GM12878 (cell line): ENCODE results near the gene TYR. TPM values are rescaled to one million over a fixed set of nuclear protein-coding genes. Genes with fewer than 3 reads are reported as not detected.

Source experiments
- ATAC-seq: fragments of 200-7000 bp; cut with Tn5 transposase; 3 replicates; pipeline ENCODE4 v1.9.1; 2020; ENCODE audit warnings: mild to moderate bottlenecking, moderate library complexity
- BruUV-seq: library from RNA; stranded (reverse); fragments of 400-500 nt; replicated peaks from 2 replicates; lab custom pipeline; 2021; lab: Mats Ljungman, UMichigan
- CTCF ChIA-PET: fragments of 300-600 bp; sonication (Branson Sonifier 250); formaldehyde crosslinking; extraction: SDS; loops from one replicate; lab custom pipeline; 2021; ENCODE audit warnings: inconsistent platforms; lab: Yijun Ruan, JAX
- POLR2A ChIA-PET: fragments of 350-600 bp; formaldehyde crosslinking; extraction: SDS; loops from one replicate; lab custom pipeline; 2021; ENCODE audit warnings: inconsistent platforms; lab: Charles Lee
- RAD21 ChIA-PET: fragments of 300-600 bp; sonication (Branson Sonifier 250); formaldehyde crosslinking; loops from one replicate; lab custom pipeline; 2023; ENCODE audit warnings: antibody characterized with exemption; ENCODE audit not compliant: unreplicated experiment; lab: Charles Lee
- SMC1A ChIA-PET: fragments of 300-600 bp; sonication (Branson Sonifier 250); formaldehyde crosslinking; loops from one replicate; lab custom pipeline; 2023; ENCODE audit not compliant: unreplicated experiment, uncharacterized antibody; lab: Charles Lee
- DNase-seq: peaks from one replicate; pipeline ENCODE4 v3.0.0-alpha.2; 2011; ENCODE audit warnings: low read depth, low spot score
- FAIRE-seq: peaks from 3 replicates; lab custom pipeline; 2011; peaks lifted over from hg19 to GRCh38; lab: Jason Lieb, UNC
- H2AFZ ChIP-seq: 2 replicates; pipeline ENCODE4 v1.6.0; 2011; ENCODE audit warnings: low read depth, low read length, control low read depth; ENCODE audit not compliant: control insufficient read depth
- H3K27ac ChIP-seq: 2 replicates; pipeline ENCODE4 v1.5.1; 2011; ENCODE audit warnings: control low read depth; ENCODE audit not compliant: control insufficient read depth, insufficient read depth
- H3K27me3 ChIP-seq, 2 experiments: replicated peaks in 1 of 2; 2 replicates each; pipeline versions ENCODE4 v1.6.0 to v1.6.1; 2011; ENCODE audit warnings: low read length in 1 of 2; ENCODE audit not compliant: control insufficient read depth in 2 of 2, insufficient read depth in 2 of 2
- H3K36me3 ChIP-seq, 2 experiments: 2 replicates each; pipeline ENCODE4 v1.5.1; 2011; ENCODE audit warnings: low read length in 1 of 2; ENCODE audit not compliant: control insufficient read depth in 2 of 2, insufficient read depth in 2 of 2
- H3K4me1 ChIP-seq: 2 replicates; pipeline ENCODE4 v1.6.1; 2011; ENCODE audit warnings: mild to moderate bottlenecking, low read length, moderate library complexity, mixed read lengths; ENCODE audit not compliant: control insufficient read depth, insufficient read depth
- H3K4me2 ChIP-seq: 2 replicates; pipeline ENCODE4 v1.6.0; 2011; ENCODE audit warnings: control low read depth; ENCODE audit not compliant: control insufficient read depth, insufficient read depth
- H3K4me3 ChIP-seq: fragments of 200-600 bp; sonication (generic); 2 replicates; pipeline ENCODE4 v1.5.1; 2016
- H3K79me2 ChIP-seq: 2 replicates; pipeline ENCODE4 v1.6.0; 2011; ENCODE audit warnings: low read length; ENCODE audit not compliant: control insufficient read depth, insufficient read depth
- H3K9ac ChIP-seq: 2 replicates; pipeline ENCODE4 v1.8.0; 2011; ENCODE audit warnings: low read length, control low read depth, mixed read lengths; ENCODE audit not compliant: control insufficient read depth, insufficient read depth
- H3K9me3 ChIP-seq: replicated peaks from 3 replicates; pipeline ENCODE4 v1.5.1; 2011; ENCODE audit warnings: mild to moderate bottlenecking, low read length; ENCODE audit not compliant: control insufficient read depth, insufficient read depth
- H4K20me1 ChIP-seq: 2 replicates; pipeline ENCODE4 v1.6.0; 2011; ENCODE audit not compliant: control insufficient read depth, insufficient read depth
- CBX3 ChIP-seq: fragments of 200-600 bp; sonication (generic); IDR thresholded peaks from 2 replicates; pipeline ENCODE4 v1.6.1; 2016; ENCODE audit warnings: low read depth, borderline replicate concordance
- FOXM1 ChIP-seq: IDR thresholded peaks from 2 replicates; pipeline ENCODE4 v1.6.1; 2012; ENCODE audit warnings: low read depth, mild to moderate bottlenecking, inconsistent platforms, low read length, moderate library complexity
- GABPA ChIP-seq: IDR thresholded peaks from 2 replicates; pipeline ENCODE4 v1.6.1; 2014; ENCODE audit warnings: antibody characterized with exemption, low read depth, mild to moderate bottlenecking, inconsistent platforms
- HDGF ChIP-seq: fragments of 450-650 bp; IDR thresholded peaks from 2 replicates; pipeline ENCODE4 v1.6.1; 2016; ENCODE audit warnings: antibody characterized with exemption
- KDM1A ChIP-seq: fragments of 200-600 bp; sonication (generic); IDR thresholded peaks from 2 replicates; pipeline ENCODE4 v1.6.1; 2016; ENCODE audit warnings: borderline replicate concordance
- POLR2AphosphoS5 ChIP-seq: IDR thresholded peaks from 2 replicates; pipeline ENCODE4 v1.6.1; 2011; ENCODE audit warnings: mild to moderate bottlenecking, low read length, inconsistent platforms
- RUNX3 ChIP-seq: IDR thresholded peaks from 2 replicates; pipeline ENCODE4 v1.6.1; 2012; ENCODE audit warnings: low read length, inconsistent platforms
- SIX5 ChIP-seq: IDR thresholded peaks from 2 replicates; pipeline ENCODE4 v1.6.1; 2011; ENCODE audit warnings: mild to moderate bottlenecking, low read depth, low read length, moderate library complexity; ENCODE audit not compliant: severe bottlenecking
- SMAD5 ChIP-seq: IDR thresholded peaks from 2 replicates; pipeline ENCODE4 v1.6.1; 2016; ENCODE audit warnings: antibody characterized with exemption, low read depth
- SPI1 ChIP-seq: IDR thresholded peaks from 2 replicates; pipeline ENCODE4 v1.6.1; 2011; ENCODE audit warnings: low read depth, mild to moderate bottlenecking, low read length, moderate library complexity, borderline replicate concordance; ENCODE audit not compliant: insufficient read depth
- STAT3 ChIP-seq: IDR thresholded peaks from 2 replicates; pipeline ENCODE4 v1.6.1; 2011; ENCODE audit warnings: low read depth, low read length, improper control_type of control experiment
- TARDBP ChIP-seq: IDR thresholded peaks from 2 replicates; pipeline ENCODE4 v1.6.1; 2016; ENCODE audit warnings: borderline replicate concordance
- WRNIP1 ChIP-seq: IDR thresholded peaks from 2 replicates; pipeline ENCODE4 v1.6.1; 2011; ENCODE audit warnings: low read depth, low read length, improper control_type of control experiment, borderline replicate concordance
- YBX1 ChIP-seq: fragments of 450-650 bp; IDR thresholded peaks from 2 replicates; pipeline ENCODE4 v1.6.1; 2016; ENCODE audit warnings: antibody characterized with exemption
- WGBS: methylation state at CpG from one replicate; pipeline ENCODE4 v1.1.6; 2016; ENCODE audit warnings: low lambda C conversion rate; ENCODE audit not compliant: insufficient replicate concordance, insufficient coverage; ENCODE audit errors: missing lambda C conversion rate; 5-methylcytosine and 5-hydroxymethylcytosine counted together
- in situ Hi-C: fragments of 300-500 bp; cut with MboI; formaldehyde crosslinking; loops from 9 replicates; pipeline ENCODE4 v1.14.3; 2018; ENCODE audit warnings: mixed read lengths
- intact Hi-C: fragments of 100-400 bp; cut with micrococcal nuclease; formaldehyde crosslinking; loops from one replicate; pipeline ENCODE4 v1.14.2; 2022; ENCODE audit not compliant: unreplicated experiment
- polyA plus RNA-seq, 11 experiments: library from polyadenylated mRNA; depleted of rRNA in 4 of 11; unstranded in 6 of 11; stranded (reverse) in 5 of 11; fragments of >200 nt; fragmentation: Nextera tagmentation in 4 of 11; fragmentation: Illumina TruSeq in 1 of 11; extraction: Ambion mirVana in 4 of 11; extraction: Trizol in 1 of 11; gene quantifications; 1 replicate in 1 of 11; 2 replicates in 10 of 11; pipeline versions ENCODE4 v1.2.1 to v1.2.3, GENCODE V29; 2011 to 2016; ENCODE audit warnings: inconsistent platforms in 2 of 11, missing spikeins in 2 of 11, low read depth in 1 of 11
- total RNA-seq, 4 experiments: library from RNA; depleted of rRNA in 3 of 4; stranded (reverse); fragments of >200 nt in 3 of 4; fragmentation: Illumina TruSeq in 1 of 4; extraction: Trizol in 1 of 4; gene quantifications; 2 replicates each; pipeline versions ENCODE4 v1.2.1 to v1.2.3, GENCODE V29; 2013 to 2021
- TF ChIP-seq, protein P1 (sequence below): IDR thresholded peaks from 2 replicates; pipeline ENCODE4 v1.6.1; 2012; ENCODE audit warnings: low read depth, low read length, improper control_type of control experiment
- TF ChIP-seq, protein P2 (sequence below): fragments of 450-650 bp; IDR thresholded peaks from 2 replicates; pipeline ENCODE4 v1.6.1; 2017; ENCODE audit warnings: antibody characterized with exemption, mild to moderate bottlenecking, moderate library complexity

Gene TYR
- total and polyA plus RNA-seq, 10 of the 15 experiments (the other 5 are each of a cell fraction or from before 2014, with no cell fraction given) = not detected

- Histone ChIP-seq H3K9me3 (no peaks in the 10 kb centered on the region), H3K36me3 (no peaks in the 10 kb centered on the region), H3K4me2 (no peak overlapping the region), H3K4me3 (no peak overlapping the region), H2AFZ (no peak overlapping the region), H4K20me1 (no peaks in the 10 kb centered on the region), H3K27me3 (no peaks in the 10 kb centered on the region), H3K4me1 (no peaks in the 10 kb centered on the region), H3K9ac (no peak overlapping the region), H3K27ac (no peak overlapping the region), H3K79me2 (no peaks in the 10 kb centered on the region)
- TF ChIP-seq POLR2AphosphoS5 (no peak), WRNIP1 (no peak), CBX3 (no peak), FOXM1 (no peak)
- POLR2A ChIA-PET = no interaction called here
- intact Hi-C loops = no loop called here
- SMC1A ChIA-PET = no interaction called here
- whole genome bisulfite sequencing = 52% methylated on average over 4 of the region's 4 CpGs
- no peak for DNase-seq
- in situ Hi-C loops = no loop called here
- RAD21 ChIA-PET = no interaction called here
- no peak for ATAC-seq
- no TSS peak for BruUV-seq
- CTCF ChIA-PET = no interaction called here
- no peak for FAIRE-seq
Observed at GRCh38 chr11:89159974-89160373, 17.7 kb upstream of the TYR start.

DNA sequence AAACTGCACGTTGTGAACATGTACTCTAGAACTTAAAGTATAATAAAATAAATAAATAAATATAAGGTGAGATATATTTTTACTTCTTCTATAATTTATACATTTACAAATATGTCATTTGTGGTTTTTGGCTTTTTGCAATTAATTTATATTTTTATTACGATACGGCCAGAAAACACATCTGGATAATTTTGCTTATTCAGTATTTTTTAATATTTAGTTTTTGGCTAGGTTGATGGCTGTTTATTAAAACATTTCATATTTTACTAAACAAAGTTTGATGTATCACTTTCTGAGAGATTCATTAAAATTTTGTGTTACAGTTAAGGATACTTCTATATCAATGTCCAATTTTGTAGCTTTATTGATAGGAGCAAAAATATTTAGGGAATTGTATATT is 15.7 kb upstream of the TYR start:
- no peak overlapping the region for H2AFZ ChIP-seq
- no peak for FAIRE-seq
- no peak overlapping the region for H3K27ac ChIP-seq
- ATAC-seq = no peak
- ChIA-PET CTCF (no interaction called here), SMC1A (no interaction called here), RAD21 (no interaction called here), POLR2A (no interaction called here)
- H4K20me1 ChIP-seq = no peaks in the 10 kb centered on the region
- WGBS = 63% methylated on average over 3 of the region's 3 CpGs
- no peaks in the 10 kb centered on the region for H3K9me3 ChIP-seq
- H3K4me1 ChIP-seq = no peaks in the 10 kb centered on the region
- BruUV-seq = no TSS peak
- intact Hi-C loops (no loop called here), in situ Hi-C loops (no loop called here)
- H3K79me2 ChIP-seq = no peaks in the 10 kb centered on the region
- no peak overlapping the region for H3K9ac ChIP-seq
- no peak overlapping the region for H3K4me3 ChIP-seq
- no peaks in the 10 kb centered on the region for H3K36me3 ChIP-seq
- no peak overlapping the region for H3K4me2 ChIP-seq
- H3K27me3 ChIP-seq = no peaks in the 10 kb centered on the region
- no peak for DNase-seq
- TF ChIP-seq SPI1 = no peak
- TF ChIP-seq, protein P1, sequence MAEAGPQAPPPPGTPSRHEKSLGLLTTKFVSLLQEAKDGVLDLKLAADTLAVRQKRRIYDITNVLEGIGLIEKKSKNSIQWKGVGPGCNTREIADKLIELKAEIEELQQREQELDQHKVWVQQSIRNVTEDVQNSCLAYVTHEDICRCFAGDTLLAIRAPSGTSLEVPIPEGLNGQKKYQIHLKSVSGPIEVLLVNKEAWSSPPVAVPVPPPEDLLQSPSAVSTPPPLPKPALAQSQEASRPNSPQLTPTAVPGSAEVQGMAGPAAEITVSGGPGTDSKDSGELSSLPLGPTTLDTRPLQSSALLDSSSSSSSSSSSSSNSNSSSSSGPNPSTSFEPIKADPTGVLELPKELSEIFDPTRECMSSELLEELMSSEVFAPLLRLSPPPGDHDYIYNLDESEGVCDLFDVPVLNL = no peak
- TF ChIP-seq HDGF = no peak
- no peak for TF ChIP-seq TARDBP
- no peak for TF ChIP-seq SIX5
- TF ChIP-seq GABPA = no peak
- TF ChIP-seq, protein P2, sequence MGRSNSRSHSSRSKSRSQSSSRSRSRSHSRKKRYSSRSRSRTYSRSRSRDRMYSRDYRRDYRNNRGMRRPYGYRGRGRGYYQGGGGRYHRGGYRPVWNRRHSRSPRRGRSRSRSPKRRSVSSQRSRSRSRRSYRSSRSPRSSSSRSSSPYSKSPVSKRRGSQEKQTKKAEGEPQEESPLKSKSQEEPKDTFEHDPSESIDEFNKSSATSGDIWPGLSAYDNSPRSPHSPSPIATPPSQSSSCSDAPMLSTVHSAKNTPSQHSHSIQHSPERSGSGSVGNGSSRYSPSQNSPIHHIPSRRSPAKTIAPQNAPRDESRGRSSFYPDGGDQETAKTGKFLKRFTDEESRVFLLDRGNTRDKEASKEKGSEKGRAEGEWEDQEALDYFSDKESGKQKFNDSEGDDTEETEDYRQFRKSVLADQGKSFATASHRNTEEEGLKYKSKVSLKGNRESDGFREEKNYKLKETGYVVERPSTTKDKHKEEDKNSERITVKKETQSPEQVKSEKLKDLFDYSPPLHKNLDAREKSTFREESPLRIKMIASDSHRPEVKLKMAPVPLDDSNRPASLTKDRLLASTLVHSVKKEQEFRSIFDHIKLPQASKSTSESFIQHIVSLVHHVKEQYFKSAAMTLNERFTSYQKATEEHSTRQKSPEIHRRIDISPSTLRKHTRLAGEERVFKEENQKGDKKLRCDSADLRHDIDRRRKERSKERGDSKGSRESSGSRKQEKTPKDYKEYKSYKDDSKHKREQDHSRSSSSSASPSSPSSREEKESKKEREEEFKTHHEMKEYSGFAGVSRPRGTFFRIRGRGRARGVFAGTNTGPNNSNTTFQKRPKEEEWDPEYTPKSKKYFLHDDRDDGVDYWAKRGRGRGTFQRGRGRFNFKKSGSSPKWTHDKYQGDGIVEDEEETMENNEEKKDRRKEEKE = no peak
- no peak for TF ChIP-seq YBX1
- TF ChIP-seq RUNX3 = no peak
- TF ChIP-seq STAT3 = no peak
- TF ChIP-seq SMAD5 = no peak
- TF ChIP-seq KDM1A = no peak
